ENCODE measurements around the gene MOB2.

MOB2 gene

DNA sequence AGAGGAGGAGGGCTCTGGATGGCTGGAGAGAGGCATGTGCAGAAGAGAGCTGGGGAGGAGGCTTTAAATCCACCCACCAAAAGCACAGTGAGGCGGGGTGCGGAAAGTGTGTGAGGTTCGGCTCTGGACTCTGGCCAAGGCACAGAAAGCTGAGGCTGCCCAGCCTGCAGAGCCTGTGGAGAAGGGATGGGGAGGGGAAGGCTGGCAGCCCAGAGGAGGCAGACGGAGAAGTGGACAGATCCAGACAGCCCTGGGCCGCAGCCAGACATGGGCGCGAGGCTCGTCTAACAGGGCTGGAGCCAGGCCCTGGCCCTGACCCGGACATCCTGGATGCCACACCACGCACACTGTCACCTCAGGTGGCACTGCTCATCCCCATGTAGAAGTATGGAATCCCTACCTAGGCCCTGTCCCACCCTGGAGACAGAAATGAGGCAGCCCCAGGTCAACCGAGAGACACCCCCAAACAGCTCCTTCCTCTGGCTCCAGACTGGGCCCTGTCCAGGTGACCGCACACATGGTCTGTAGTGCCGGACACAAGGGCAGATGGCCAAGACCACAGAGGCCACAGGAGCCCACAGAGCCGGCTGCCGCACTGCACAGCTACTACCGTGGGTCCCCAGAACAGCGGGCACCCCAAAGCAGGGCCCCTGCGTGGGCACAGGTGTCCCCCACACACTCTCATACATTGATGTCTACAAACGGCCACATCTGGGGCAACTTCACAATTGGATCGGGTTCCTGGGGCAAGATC is 16.6 kb upstream of the MOB2 start:
- no peak for DNase-seq

DNA sequence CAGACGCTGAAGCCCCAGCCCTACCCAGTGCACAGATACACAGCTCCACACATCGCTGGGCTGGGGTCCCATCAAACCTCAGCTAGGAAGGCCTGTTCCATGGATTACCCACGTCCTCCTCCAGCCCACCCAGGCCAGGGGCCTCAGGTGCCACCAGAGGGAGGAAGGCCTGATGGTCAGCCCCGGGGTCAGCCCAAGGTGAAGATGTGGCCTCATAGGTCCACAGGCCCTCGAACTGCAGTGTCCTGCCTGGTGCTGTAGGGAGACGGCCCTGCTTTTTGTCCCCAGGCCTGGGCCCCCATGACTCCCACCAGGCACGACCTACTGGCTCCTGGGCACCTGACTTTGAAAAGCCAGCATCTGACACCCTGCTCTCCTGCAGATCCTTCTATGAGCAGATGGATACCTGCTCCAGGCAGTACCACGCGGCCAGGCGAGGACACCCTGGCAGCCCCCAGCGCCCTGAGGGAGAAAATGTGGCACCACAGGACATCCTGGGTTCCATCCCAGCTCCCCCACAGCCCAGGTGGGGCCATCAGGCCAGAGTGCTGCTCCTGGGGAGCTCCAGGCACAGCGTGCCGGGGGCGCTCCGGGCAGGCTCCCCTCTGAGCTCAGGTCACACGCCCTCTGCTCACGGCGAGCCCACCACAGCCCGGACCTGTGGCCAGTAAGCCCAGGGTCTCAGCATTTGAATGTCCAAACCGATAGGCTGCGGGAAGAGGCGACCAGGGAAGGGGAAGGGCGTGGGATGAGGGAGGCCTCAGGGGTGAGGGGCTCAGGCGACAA is 15.8 kb upstream of the MOB2 start:
- DNase-seq: no peak

DNA sequence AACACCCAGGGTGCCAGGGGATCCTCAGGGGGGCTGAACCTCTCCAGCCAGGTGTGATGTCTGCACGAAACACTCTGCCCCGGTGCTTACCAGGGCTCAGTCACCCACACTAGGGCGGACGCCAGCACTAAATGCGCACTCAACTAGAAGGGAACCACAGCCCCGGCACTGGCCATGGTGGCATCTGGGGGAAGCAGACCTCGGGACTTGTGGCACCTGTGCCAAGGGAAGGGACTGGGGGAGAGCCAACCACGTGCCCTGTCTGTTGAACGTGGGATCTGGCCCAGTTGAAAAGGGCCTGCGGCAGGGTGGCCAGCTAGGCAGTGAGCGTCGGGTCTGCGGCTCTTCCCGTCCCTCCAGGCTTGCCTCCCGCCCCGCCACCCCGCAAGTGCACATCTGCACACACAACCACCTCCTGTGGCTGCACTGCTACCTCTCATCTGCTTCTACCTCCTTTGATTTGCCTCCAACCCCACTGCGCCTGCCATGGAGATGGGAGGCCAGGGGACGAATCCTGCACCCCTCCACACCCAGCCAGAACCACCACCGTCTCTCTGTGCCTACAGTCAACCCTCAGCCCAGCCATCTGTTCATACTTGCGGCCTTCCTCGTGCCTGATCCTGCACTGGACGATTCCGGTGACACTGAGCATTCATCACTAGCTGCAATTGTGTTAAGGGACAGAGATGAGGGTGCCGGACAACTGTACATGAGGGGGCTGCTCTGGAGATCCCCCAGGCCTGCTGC is 15.0 kb upstream of the MOB2 start:
- DNase-seq: no peak

DNA sequence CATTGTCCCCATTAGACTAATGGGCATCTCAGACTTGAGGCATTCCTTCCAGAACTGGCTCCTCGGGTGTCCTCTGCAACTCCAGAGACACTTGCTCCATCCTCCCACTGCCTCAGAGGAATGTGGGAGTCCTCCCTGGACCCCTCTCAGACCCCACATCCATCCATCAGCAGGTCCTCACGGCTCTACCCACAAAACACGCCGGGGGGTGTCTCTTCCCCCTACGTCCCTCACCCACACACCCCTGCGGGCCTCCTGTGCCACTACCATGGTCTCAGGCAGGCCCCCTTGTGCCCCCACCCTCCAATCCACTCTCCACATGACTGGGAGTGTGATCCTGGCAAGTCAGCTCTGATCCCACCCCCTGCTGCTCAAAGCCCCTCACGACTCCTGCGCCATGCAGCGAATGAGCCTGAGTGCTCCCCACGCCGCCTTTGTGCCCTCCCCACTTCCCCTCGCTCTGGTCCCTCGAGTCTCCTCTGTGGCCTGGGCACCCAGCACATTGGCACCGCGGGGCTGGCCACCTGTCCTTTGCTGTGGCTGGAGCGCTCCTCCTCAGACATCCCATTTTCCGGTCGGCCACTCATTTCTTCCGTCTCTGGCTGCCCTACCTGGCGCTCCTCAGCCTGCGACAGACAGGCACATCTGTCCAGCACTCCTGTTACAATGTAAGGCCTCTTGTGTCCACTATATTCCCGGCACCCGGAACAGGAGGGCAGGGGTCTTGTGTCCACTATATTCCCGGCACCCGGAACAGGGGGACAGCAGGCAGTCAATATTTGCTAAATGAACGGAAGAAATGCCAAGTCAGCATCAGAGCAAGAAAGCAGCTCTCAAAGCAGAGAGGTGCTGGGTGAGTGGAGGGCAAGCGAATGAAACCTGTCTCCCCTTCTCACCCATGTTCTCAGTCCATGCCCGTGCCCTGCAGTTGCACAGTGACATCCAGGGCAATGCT is 14.2 kb upstream of the MOB2 start:
- DNase-seq: no peak

DNA sequence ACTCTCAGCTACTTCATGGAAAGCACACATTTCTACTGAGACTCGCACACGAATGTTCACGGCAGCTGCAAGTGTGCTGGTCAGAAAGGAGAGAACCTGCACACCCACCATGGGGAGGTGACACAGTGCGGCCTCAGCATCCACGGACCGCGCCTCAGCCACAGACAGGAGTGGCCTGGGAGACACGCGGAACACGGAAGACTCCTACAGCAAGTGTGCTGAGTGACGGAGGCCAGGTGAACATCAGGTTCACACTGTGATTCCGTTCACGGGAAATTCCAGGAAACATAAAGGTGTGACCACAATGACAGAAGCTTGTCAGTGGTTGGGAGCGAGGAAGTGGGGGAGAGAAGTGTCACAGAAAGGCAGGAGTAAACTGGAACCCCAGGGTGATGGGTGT is 13.3 kb upstream of the MOB2 start:
- no peak for DNase-seq

DNA sequence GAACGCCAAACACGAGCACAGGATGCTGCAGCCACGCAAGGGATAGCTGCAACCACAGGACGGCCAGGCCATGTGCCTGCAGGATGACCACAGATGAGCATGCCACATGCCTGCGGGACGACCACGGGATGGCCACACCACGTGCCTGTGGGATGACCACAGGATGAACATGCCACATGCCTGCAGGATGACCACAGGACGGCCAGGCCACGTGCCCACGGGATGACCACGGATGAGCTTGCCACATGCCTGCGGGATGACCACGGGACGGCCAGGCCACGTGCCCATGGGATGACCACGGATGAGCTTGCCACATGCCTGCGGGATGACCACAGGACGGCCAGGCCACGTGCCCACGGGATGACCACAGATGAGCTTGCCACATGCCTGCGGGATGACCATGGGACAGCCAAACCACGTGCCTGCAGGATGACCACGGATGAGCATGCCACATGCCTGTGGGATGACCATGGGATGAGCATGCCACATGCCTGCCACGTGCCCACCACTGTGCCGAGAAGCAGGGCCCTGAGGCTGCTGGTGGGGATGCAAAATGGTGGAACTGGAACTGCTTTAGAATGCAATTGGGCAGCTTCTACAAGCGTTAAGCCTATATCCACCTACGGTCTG is 12.8 kb upstream of the MOB2 start:
- no peak for DNase-seq

DNA sequence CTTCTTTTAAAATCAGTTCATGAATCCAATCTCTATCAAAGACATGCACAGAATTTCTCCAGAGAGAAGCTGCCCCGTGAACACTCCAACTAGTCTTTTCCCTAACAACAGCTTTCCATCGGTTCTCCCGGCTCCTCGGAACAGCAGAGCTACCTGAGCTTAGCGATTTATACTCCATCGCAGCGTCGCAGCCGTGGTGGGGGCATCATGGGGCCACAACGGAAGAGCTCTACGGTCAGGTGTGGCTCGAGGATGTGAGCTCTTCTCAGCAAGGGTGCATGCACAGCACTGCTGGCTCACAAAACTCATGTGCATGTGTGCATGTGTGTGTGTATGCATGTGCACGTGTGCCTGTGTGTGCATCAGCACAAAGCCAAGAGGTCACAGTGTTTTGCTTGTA is 11.7 kb upstream of the MOB2 start:
- DNase-seq: no peak

DNA sequence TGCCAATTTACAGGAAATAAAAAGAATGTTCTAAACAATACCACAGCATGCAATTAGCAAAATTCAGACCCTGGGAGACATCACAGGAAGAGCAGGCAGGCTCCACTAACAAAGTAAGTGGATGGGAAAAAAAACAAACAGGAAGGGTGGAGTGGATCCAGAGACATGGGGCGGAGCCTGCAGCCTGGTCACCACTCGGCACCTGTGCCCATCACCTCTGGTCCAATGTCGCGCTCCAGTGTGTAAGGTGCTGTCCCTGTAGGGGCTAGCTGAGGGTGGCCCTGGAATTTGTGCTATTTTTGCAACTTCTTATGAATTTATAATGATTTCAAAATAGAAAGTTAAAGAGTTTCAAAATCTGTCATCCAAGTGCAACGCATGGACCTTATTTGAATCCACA is 11.0 kb upstream of the MOB2 start:
- DNase-seq: no peak

DNA sequence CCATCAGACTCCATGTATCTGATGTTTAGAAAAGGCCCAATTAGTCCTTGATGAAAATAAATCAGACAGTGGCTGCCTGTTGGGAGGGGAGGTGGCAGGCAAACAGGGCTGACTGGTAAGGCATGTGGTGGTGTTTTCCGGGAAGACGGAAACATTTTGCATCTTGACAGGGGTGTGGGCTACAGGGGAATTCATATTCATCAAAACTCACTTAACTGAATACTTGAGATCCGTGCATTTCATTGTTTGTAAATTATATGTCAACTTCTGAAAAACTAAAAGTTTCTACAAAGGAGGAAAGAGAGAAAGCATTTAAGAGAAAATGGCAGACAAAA is 10.1 kb upstream of the MOB2 start:
- no peak for DNase-seq

DNA sequence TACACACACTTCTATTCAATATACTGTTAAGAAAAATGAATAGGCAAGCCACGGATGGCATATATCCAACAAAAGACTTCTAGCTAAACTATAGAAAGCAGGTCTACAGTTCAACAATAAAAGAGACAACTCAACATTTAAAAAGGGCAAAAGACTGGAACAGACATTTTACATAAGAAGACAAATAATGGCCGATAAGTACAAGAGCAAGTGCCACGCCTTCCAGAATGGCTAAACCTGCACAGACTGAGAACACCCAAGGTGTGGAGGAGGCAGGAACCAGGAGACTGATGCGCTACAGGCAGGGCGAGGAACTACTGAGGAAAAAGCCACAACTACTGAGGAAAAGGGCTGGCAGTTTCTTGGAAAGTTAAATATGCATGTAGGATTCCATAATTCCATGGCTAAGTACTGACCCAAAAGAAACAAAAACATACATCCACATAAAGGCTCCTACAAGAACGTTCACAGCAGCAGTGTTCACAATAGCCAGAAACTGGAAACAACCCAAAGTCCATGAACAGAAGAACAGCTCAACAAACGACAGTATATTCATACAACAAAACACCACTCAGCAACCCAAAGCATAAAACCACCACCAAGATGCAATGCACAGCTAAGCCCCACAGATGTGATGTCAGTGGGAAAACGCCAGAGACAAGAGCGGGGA is 9.6 kb upstream of the MOB2 start:
- DNase-seq: no peak

DNA sequence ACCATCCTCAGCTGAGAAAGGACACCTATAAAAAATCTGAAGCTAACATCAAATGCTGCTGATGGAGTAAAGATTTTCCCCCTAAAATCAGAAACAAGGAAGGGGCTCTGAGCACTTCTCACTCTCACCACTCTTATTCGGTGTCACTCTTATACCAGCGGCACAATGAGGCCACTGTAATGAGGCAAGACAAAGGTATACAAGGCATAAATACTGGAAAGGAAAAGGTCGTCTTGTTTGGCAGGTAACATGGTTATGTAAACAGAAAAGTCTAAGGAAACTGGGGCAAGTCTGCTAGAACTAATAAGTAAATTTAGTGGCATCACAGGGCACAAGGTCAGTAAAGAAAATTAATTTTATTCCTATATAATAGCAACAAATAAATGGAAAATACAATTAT is 8.1 kb upstream of the MOB2 start:
- no peak for DNase-seq

DNA sequence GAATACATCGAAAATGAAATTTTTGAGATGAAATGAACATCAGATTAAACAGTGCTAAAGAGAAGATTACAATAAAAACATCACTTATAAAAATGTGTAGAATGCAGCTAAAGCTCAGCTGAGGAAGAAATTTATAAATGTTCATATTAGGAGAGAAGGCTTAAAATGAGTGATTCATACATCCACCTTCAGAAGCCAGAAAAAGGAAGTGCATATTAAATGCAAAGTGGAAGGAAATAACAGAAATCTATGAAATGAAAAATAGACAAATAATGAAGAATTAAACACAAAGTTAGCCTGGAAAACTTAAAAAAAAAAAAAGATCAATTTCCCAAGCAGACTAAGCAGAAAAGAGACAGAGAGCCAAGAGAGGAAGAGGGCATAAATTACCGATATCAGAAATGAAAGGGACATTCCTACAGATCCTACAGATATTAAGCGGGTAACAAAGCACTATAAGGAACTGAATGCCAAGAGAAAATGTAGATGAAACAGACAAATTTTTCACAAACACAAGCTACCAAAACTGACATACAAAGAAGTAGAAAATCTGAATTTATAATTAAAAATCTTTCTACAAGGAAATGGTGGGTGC is 7.2 kb upstream of the MOB2 start:
- DNase-seq: no peak

DNA sequence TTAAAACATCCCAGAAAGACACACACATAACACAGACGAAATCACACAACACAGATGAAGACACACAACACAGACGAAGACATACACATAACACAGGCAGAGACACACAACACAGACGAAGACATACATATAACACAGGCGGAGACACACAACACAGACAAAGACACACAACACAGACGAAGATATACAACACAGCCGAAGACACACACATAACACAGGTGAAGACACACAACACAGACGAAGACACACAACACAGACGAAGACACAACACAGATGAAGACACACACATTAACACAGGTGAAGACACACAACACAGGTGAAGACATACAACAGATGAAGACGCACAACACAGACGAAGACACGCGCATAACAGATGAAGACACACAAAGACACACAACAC is 4.8 kb upstream of the MOB2 start:
- no peak for DNase-seq

DNA sequence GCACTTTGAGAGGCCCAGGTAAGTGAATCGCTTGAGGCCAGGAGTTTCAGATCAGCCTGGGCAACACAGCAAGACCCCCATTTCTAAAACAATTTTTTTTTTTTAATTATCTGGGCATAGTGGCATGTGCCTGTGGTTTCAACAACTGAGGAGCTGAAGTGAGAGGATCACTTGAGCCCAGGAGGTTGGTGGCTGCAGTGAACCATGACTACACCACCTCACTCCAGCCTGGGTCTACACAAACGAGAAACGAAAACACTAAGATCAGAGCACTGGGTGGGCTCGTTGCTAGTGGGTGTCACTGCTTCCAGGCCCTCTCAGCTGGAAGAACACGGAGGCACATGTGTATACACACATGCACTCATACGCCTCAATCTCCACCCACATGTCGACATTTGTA is 4.1 kb upstream of the MOB2 start:
- no peak for DNase-seq

DNA sequence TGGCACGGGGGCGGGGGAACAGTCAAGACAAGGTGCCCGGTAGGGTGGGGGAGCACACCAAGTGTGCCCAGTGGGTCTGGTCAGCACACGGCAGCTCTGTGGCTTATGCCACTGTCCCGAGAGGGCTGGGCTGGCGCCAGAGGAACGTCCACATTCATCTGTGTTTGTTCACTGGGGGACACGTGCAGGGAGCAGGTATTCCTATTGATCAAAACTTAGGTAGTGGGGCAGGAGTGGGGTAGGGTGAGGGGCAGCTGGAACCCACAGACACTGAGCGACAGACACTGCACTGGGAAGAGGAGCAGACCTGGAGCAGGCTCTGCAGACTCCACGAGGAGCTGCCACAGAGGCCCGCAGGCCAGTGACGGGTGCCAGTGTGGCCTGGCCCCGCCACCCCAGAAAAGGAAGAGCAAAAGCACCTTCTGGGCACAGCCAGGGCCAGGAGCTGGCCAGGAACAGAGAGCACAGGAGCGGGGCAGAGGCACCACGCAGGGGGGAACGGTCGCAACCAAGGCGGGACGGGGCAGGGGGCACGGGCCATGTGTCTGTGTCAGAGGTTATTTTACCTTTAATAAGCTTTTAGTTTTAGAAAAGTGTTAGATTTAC is 2.1 kb upstream of the MOB2 start:
- no peak for DNase-seq

DNA sequence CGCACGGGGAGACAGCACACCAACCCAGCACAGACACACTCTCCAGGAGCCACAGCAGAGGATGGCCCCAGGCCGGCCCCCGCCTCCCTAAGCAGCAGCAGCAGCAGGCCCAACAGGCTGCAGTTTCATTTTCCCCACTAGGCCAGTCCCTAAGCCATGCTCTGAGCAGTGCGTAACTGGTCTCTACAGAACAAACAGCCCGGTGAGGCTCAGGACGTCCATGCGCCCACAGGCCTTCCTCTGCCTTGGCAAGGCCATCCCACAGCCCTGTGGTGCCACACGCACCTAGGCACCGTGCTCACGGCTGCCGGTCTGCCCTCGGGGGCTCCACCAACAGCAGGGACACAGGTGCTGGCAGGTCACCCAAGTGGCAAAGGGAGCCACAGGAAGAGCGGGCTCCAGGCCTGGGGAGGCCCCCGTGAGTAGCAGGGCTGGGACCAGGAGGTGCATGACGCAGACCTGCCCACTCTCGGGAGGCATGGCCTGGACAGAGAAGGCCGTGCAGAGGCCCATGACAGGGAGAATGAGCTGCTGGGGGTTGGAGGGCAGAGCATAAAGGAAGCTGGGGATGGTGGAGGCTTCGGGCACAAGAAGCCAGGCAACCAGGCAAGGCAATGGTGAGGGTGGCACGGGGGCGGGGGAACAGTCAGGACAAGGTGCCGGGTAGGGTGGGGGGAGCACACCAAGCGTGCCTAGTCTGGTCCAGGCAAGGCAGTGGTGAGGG is 1.4 kb upstream of the MOB2 start:
- DNase-seq: no peak

DNA sequence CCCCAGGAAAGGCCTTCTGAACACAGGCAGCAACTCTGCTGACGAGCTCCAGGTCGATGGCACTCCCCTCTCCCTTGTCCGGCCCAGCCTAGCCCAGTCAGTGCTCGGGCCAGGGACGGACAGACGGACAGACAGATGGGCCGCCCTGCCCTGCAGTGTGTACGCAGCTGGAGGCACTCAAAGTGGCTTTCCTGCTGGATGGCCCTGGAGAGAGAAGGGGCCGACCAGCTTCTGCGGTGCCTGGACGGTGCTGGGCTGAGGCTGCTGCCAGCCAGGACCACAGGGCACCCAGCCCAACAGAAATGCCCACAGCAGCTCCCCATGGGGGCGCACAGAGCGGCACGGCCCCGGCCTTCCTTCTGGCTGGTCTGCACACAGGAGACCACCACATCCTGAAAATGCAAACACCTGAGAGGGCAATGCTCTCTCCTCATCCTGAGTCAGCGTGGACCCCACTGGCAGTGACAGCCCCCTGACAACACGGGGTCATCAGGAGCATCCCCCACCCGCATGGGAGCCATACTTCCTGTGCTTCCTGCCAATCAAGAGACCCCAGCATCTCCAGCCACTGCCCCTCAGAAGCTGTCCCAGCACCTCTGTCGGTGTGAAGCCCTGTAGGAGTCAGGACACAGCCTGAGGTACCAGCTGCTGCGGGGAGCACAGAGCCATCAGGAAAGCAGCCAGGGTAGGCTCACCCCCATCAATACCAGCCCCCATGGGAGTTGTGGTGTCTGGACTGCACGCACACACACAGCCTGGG is 692 bp upstream of the MOB2 start:
- no peak for DNase-seq

DNA sequence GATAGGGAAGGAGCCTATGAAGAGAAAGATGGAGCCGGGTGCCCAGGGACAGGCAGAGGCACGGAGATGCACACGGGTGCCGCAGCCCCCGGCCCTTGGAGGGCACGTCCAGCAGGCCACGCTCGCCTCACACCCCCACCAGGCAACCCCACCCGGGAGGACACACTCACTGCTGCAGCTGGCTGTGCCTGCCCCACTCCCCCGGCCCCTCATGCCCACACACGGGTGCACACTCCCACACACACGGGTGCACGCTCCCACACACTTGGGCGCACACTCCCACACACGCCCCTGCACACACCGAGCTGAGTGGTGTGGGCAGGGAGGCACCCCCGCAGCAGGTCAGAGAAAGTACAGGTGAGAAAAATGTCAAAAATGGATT is 1.1 kb downstream of the MOB2 start:
- no peak for DNase-seq

DNA sequence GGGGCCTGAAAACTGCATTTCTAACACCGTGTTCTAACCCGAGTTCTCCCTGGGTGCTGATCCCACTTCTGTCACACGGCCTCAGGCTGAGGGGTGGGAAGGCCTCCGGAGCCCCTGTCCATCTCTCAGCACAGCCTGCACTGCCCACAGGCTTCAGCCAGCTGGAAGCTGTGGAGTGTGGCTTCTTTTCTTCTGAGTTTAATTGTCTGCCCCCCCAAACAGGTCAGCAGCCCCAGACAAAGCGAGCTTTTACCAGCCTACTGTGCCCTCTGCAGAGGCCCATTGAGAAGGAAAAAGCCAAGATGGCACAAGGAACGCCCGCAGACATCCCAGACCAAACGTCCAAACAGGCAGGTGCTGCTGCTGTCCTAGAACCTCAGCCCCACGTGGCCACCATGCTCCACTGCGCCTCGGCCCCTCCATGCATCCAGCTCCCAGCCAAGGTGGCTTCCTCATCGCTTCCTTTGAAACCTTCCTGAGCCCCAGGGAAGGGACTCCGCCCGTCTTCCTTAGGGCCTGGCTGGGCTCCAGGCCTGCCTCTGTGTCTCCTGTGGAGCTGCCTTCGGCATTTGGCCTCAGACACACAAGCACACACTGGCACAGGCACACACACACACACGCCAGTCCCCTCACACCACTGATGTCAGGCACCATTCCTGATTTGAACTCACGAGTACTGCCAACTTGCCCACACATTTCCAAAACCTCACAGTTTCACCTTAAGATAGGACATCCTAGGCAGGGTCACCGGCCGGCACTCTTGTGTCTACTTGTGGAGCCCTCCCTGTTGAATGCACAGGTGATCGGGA is 1.7 kb downstream of the MOB2 start:
- DNase-seq: no peak
